ENCODE data around the gene CEBPG.

CEBPG gene

DNA sequence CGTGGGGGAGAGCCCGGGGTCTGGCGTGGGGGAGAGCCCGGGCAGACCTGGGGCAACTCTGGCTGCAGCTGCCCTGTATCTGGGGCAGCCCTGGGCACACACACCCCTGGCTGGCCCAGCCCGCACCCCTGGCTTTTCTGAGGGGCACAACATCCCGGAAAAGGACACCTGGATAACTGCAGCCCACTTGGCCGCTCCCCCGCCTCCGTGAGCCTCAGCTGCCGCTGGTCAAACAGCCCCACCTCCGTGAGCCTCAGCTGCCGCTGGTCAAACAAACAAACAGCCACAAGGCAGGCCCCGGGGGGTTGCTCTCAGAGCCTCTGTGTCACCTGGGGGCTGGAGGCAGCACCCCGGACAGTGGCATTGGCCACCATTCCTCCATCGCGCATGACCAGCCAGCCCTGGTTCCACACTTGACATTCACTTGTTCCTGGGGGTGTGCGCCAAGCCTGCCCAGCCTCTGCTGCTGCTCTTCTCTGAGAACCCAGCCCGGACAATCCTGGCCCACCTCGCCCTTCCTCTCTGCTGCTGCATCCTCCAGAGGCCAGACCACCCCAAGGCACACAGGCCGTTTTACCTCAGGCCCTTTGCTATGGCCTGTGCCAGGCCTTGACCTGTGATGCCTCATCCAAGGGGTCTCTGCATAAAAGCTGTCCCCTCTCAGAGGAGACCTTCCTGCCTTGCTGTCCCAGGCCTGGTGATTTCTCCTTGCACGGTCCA, 19.9 kb downstream of the CEBPG start:
- H3K4me3 ChIP-seq (ENCODE audit: low read depth, low read length): no peak overlapping the region
- TF ChIP-seq, protein P1, sequence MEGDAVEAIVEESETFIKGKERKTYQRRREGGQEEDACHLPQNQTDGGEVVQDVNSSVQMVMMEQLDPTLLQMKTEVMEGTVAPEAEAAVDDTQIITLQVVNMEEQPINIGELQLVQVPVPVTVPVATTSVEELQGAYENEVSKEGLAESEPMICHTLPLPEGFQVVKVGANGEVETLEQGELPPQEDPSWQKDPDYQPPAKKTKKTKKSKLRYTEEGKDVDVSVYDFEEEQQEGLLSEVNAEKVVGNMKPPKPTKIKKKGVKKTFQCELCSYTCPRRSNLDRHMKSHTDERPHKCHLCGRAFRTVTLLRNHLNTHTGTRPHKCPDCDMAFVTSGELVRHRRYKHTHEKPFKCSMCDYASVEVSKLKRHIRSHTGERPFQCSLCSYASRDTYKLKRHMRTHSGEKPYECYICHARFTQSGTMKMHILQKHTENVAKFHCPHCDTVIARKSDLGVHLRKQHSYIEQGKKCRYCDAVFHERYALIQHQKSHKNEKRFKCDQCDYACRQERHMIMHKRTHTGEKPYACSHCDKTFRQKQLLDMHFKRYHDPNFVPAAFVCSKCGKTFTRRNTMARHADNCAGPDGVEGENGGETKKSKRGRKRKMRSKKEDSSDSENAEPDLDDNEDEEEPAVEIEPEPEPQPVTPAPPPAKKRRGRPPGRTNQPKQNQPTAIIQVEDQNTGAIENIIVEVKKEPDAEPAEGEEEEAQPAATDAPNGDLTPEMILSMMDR (IDR thresholded peaks at IDR 0.05; ENCODE audit: low read depth, low read length, missing control alignments): no peak
- DNase-seq (ENCODE audit: low read depth): no peak

DNA sequence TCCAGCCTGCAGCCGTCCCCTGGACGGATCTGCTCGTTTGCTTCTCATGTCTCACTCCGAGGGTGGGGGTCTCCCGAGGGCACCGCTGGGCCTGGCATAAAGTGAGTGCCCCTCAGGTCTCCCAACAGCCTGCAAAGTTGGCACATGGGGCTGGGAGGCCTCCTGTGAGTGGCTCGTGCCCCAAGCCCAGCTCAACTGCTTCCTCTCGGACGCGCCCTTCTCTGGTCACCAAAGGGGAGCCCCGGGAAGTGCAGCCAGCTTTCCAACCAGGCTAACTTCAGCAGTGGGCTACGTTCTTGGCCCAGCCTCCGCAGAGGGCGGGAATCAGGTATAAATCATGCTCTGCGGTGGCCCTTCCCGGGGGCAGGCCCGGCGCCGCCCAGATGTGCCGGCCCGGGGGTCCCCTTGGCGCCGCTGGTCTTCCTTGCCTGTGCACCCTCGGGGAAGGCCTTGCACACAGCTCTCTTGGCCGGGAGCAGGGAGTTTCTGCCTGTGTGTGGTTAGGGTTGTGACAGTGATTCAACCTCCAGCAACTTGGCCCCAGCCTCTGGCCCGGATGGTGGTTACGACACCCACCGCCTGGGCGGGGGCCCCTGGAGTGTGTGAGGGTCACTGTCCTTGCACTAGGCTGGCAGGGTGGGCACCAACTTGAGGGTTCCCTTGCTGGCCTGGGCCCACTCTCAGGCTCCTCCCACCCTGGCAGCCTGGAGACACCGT, 20.7 kb downstream of the CEBPG start:
- no peak overlapping the region for H3K4me3 ChIP-seq (ENCODE audit: low read depth, low read length)
- no peak for DNase-seq (ENCODE audit: low read depth)
- TF ChIP-seq, protein P1 (IDR thresholded peaks at IDR 0.05; ENCODE audit: low read depth, low read length, missing control alignments): no peak

DNA sequence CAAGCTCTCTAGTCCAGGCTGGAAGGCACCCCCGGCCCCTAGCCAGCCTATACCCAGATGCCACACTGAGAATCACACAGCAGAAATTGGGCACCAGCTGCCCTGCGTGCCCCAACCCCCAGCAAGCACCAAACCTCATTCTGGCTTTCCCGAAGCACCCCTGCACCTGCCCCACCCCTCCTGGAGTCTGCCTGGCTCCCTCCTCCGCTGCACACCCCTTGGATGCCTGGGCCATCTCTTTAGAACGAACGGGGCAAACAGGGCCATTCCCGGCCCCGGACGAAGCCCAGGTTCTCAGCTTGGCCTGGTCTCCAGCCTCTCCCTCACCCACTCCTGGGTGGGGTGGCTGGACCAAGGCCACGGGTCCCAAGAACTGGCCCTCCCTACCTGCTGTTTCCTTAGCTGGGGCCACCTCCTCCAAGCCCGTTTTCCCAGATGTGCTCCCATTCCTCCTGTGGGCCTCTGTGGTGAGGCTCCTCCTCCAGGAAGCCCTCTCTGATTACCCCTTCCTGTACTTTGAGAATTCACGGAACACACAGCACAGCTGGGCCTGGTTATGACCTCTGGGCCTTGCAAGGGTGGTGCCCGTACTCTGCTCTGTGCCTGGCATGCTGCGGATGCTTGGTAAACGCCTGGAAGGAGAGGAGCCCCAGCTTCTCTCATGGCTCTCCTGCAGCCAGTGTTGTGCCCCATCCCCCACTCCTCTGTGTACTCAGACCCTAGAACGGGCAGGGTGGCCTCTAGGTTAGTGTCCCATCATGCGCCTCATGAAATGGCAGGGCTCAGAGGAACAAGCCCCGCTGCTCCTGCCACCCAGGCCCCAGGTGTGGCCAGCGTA, 21.4 kb downstream of the CEBPG start:
- no peak for DNase-seq (ENCODE audit: low read depth)
- no peak overlapping the region for H3K4me3 ChIP-seq (ENCODE audit: low read depth, low read length)
- TF ChIP-seq, protein P1 (IDR thresholded peaks at IDR 0.05; ENCODE audit: low read depth, low read length, missing control alignments): no peak

DNA sequence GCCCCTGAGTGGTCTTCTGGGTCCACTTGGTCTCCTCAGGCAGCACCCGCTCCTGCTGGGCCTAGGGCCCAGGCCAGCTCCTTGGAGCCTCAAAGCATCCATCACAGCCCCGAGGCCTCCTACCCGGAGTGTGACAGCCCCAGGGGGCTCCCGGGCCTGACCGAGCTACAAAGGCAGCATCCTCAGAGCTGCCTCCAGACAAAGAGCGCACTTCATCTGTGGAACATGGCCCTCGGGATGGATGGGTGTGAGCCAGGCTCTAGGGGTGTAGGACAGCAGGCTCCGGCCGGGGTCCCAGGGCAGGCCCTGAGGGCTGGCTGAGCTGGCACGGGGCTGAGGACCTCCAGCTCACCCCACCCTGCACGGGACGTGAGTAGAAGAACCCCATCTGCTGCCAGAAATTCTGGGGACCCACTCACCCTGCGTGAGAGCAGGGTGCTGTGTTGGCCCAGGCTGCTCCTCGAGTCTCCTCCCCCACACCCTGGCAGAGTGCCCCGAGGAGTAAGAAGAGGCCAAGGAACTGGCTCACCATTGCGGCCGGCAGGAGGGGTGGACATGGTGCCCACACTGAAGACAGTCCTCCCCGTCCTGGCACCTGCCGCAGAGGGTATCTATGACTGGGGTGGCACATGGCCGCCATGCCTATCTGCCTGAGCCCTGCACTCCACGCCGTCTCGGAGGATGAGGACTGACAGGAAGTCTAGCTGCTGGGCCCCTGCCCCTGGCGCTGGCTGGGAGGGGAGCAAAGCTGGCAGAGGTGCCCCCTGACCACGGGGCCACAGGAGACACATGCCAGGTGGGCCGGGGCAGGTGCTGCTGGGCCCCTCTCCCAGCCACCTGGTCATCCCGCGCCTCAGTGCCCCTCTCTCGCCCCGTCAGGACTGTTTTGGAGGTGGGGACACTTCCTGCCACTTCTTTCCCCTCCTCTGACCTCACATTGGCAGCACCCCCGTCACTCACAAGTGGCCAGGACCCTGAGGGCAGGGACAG, 22.3 kb downstream of the CEBPG start:
- no peak for DNase-seq (ENCODE audit: low read depth)
- TF ChIP-seq, protein P1 (IDR thresholded peaks at IDR 0.05; ENCODE audit: low read depth, low read length, missing control alignments): no peak
- H3K4me3 ChIP-seq (ENCODE audit: low read depth, low read length): no peak overlapping the region

DNA sequence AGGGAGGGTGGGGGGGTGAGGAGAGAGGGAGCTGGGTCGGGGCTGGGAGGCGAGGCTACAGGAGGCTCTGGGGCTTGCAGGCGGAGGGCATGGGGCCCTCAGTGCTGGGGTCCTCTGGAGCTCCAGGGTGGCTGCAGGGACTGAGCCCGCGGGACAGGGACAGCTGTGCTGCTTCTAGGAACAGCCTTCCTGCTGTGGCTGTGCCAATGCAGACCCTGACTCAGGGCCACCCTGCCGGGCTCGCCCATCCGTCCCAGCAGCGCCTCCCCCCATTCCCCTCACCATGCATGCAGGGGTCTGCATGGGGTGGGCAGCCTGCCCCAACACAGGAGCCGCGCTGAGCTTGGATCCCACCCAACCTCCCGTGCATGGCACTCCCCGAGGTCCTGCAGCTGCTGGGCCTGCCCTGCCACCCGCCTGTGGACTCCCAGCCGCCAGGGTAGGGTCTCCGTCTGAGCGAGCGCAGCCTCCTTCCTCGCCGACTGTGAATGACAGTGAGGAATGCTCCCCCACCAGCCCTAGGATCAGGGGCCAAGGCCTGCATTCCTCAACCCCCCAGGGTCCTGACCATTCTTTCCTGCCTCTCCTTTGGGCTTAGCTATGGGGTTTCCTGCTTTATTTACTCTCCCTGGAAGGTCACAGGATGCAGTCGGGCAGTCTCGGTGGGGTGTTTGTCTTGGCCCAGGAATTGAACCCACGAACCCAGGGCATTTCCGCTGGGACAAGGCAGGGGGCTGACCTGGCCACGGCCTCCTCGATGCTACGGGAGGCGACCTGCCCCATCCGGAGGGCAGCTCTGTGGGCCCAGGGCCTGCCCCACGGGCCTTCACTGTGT, 23.4 kb downstream of the CEBPG start:
- TF ChIP-seq, protein P1 (IDR thresholded peaks at IDR 0.05; ENCODE audit: low read depth, low read length, missing control alignments): no peak
- H3K4me3 ChIP-seq (ENCODE audit: low read depth, low read length): no peak overlapping the region
- no peak for DNase-seq (ENCODE audit: low read depth)
